ENCODE measurements around the gene GREM1. TPM values are rescaled to one million over a fixed set of nuclear protein-coding genes. Genes with fewer than 3 reads are reported as not detected.

Gene GREM1
- total RNA-seq, 6 donors from 2014 or later, result under 0.01 to 3.9 (median 0.97) TPM; not detected in 2

- ATAC-seq (ENCODE audit: low FRiP score in 2 of 2) (no peak), DNase-seq (no peak)
- 61 to 64% methylated on average over 3 of the region's 3 CpGs for WGBS, 2 donors
- H3K27ac ChIP-seq, result no peak overlapping the region
- H3K9me3 ChIP-seq, result no peaks in the 10 kb centered on the region
- H3K36me3 ChIP-seq, result no peaks in the 10 kb centered on the region
- no peaks in the 10 kb centered on the region for H3K27me3 ChIP-seq
- TF ChIP-seq CTCF (IDR thresholded peaks at IDR 0.05) (no peak), POLR2AphosphoS5 (IDR thresholded peaks at IDR 0.05) (no peak), EP300 (IDR thresholded peaks at IDR 0.05) (no peak), POLR2A (IDR thresholded peaks at IDR 0.05) (no peak)
- H3K4me3 ChIP-seq, result no peak overlapping the region
- H3K4me1 ChIP-seq, result no peaks in the 10 kb centered on the region
Measured at GRCh38 chr15:32701863-32702262, 15.9 kb upstream of the GREM1 start.

- ATAC-seq (ENCODE audit: low FRiP score in 2 of 2), result no peak
- Histone ChIP-seq H3K9me3 (no peaks in the 10 kb centered on the region), H3K36me3 (no peaks in the 10 kb centered on the region), H3K4me1 (no peaks in the 10 kb centered on the region), H3K27me3 (no peaks in the 10 kb centered on the region), H3K4me3 (no peak overlapping the region), H3K27ac (no peak overlapping the region)
- DNase-seq, result no peak
- TF ChIP-seq CTCF (IDR thresholded peaks at IDR 0.05), result no peak
- TF ChIP-seq POLR2A (IDR thresholded peaks at IDR 0.05), result no peak
- TF ChIP-seq EP300 (IDR thresholded peaks at IDR 0.05), result no peak
- TF ChIP-seq POLR2AphosphoS5 (IDR thresholded peaks at IDR 0.05), result no peak
- 60 to 63% methylated on average over 8 of the region's 8 CpGs for WGBS, 2 donors
Measured at GRCh38 chr15:32704395-32704981, 13.3 kb upstream of the GREM1 start.

- no peak for ATAC-seq (ENCODE audit: low FRiP score in 2 of 2)
- WGBS, 2 donors, result 77 to 95% methylated on average over 2 of the region's 2 CpGs
- TF ChIP-seq POLR2AphosphoS5 (IDR thresholded peaks at IDR 0.05) (no peak), EP300 (IDR thresholded peaks at IDR 0.05) (no peak), POLR2A (IDR thresholded peaks at IDR 0.05) (no peak), CTCF (IDR thresholded peaks at IDR 0.05) (no peak)
- H3K36me3 ChIP-seq, result no peaks in the 10 kb centered on the region
- no peaks in the 10 kb centered on the region for H3K27me3 ChIP-seq
- H3K4me3 ChIP-seq, result no peak overlapping the region
- no peak overlapping the region for H3K27ac ChIP-seq
- H3K9me3 ChIP-seq, result no peaks in the 10 kb centered on the region
- no peak for DNase-seq
- H3K4me1 ChIP-seq, result no peaks in the 10 kb centered on the region
Measured at GRCh38 chr15:32705446-32705845, 12.4 kb upstream of the GREM1 start.

GRCh38 chr15:32706704-32707103 lies 11.1 kb upstream of the GREM1 start:
- TF ChIP-seq POLR2AphosphoS5 (IDR thresholded peaks at IDR 0.05) (no peak), CTCF (IDR thresholded peaks at IDR 0.05) (no peak), EP300 (IDR thresholded peaks at IDR 0.05) (no peak), POLR2A (IDR thresholded peaks at IDR 0.05) (no peak)
- Histone ChIP-seq H3K27ac (no peak overlapping the region), H3K36me3 (no peaks in the 10 kb centered on the region), H3K9me3 (no peaks in the 10 kb centered on the region), H3K4me3 (no peak overlapping the region), H3K4me1 (no peaks in the 10 kb centered on the region), H3K27me3 (no peaks in the 10 kb centered on the region)
- WGBS, 2 donors, result 73 to 74% methylated on average over 2 to 3 of the region's 3 CpGs
- ATAC-seq (ENCODE audit: low FRiP score in 2 of 2) (no peak), DNase-seq (no peak)

GRCh38 chr15:32707436-32707835 lies 10.4 kb upstream of the GREM1 start:
- H3K4me3 ChIP-seq, result no peak overlapping the region
- no peaks in the 10 kb centered on the region for H3K4me1 ChIP-seq
- no peak for TF ChIP-seq EP300 (IDR thresholded peaks at IDR 0.05)
- TF ChIP-seq CTCF (IDR thresholded peaks at IDR 0.05), result no peak
- TF ChIP-seq POLR2AphosphoS5 (IDR thresholded peaks at IDR 0.05), result no peak
- no peak for TF ChIP-seq POLR2A (IDR thresholded peaks at IDR 0.05)
- 48 to 59% methylated on average over 6 of the region's 6 CpGs for WGBS, 2 donors
- H3K9me3 ChIP-seq, result no peaks in the 10 kb centered on the region
- H3K36me3 ChIP-seq, result no peaks in the 10 kb centered on the region
- no peaks in the 10 kb centered on the region for H3K27me3 ChIP-seq
- H3K27ac ChIP-seq, result no peak overlapping the region
- ATAC-seq (ENCODE audit: low FRiP score in 2 of 2) (no peak), DNase-seq (no peak)

All from upper lobe of left lung (tissue), 6 donors.